Upper lobe of left lung (tissue), 4 donors: ENCODE results near the gene UNC79.

Experiments
- EP300 ChIP-seq, 4 donors: sonication (generic); formaldehyde crosslinking; IDR thresholded peaks; one replicate each; pipeline ENCODE4 v1.5.1; 2017; ENCODE audit warnings: antibody characterized with exemption in 4 of 4, control low read depth in 2 of 4
- POLR2A ChIP-seq, 4 donors: fragments of 450-650 bp; IDR thresholded peaks; one replicate each; pipeline ENCODE4 v1.5.1; 2016 to 2017; ENCODE audit warnings: antibody characterized with exemption in 4 of 4, mild to moderate bottlenecking in 2 of 4
- POLR2AphosphoS5 ChIP-seq, 2 donors: sonication (generic); formaldehyde crosslinking; IDR thresholded peaks; one replicate each; pipeline ENCODE4 v1.5.1; 2017; ENCODE audit warnings: antibody characterized with exemption in 2 of 2
- TF ChIP-seq, protein P1 (sequence below), 6 experiments: fragments of 450-650 bp in 4 of 6; fragments of 200-600 bp in 2 of 6; sonication (generic) in 2 of 6; IDR thresholded peaks; one replicate each; pipeline ENCODE4 v1.5.1; 2016 to 2019; ENCODE audit warnings: antibody characterized with exemption in 6 of 6

GRCh38 chr14:93742761-93743160 is 312.0 kb downstream of the UNC79 start:
- no peak for TF ChIP-seq POLR2AphosphoS5 (IDR thresholded peaks at IDR 0.05)
- TF ChIP-seq, protein P1, sequence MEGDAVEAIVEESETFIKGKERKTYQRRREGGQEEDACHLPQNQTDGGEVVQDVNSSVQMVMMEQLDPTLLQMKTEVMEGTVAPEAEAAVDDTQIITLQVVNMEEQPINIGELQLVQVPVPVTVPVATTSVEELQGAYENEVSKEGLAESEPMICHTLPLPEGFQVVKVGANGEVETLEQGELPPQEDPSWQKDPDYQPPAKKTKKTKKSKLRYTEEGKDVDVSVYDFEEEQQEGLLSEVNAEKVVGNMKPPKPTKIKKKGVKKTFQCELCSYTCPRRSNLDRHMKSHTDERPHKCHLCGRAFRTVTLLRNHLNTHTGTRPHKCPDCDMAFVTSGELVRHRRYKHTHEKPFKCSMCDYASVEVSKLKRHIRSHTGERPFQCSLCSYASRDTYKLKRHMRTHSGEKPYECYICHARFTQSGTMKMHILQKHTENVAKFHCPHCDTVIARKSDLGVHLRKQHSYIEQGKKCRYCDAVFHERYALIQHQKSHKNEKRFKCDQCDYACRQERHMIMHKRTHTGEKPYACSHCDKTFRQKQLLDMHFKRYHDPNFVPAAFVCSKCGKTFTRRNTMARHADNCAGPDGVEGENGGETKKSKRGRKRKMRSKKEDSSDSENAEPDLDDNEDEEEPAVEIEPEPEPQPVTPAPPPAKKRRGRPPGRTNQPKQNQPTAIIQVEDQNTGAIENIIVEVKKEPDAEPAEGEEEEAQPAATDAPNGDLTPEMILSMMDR (IDR thresholded peaks at IDR 0.05): no peak
- TF ChIP-seq EP300 (IDR thresholded peaks at IDR 0.05): no peak
- no peak for TF ChIP-seq POLR2A (IDR thresholded peaks at IDR 0.05)
